Natural killer cell (primary cell): Measurements from ENCODE around the gene CEBPG. TPM values are rescaled to one million over a fixed set of nuclear protein-coding genes. Genes with fewer than 3 reads are reported as not detected.

Experiments used
- ATAC-seq, 3 donors: fragments of 150-1000 bp in 2 of 3; fragments of 200-7000 bp in 1 of 3; cut with Tn5 transposase; 1 replicate in 1 of 3; 2 replicates in 2 of 3; pipeline ENCODE4 v1.10.0; 2021; ENCODE audit warnings: mild to moderate bottlenecking in 2 of 3, moderate library complexity in 2 of 3
- DNase-seq, 2 donors: peaks; one replicate each; pipeline versions ENCODE4 v3.0.0 to v3.0.0-alpha.2; 2013 to 2021; ENCODE audit warnings: mixed read lengths in 1 of 2
- H3K27ac ChIP-seq: one replicate; pipeline ENCODE4 v1.5.1; 2013; ENCODE audit warnings: mild to moderate bottlenecking, low read length
- H3K27me3 ChIP-seq: one replicate; pipeline ENCODE4 v1.6.1; 2013; ENCODE audit warnings: low read length; ENCODE audit not compliant: control insufficient read depth, insufficient read depth
- H3K36me3 ChIP-seq: one replicate; pipeline ENCODE4 v1.6.1; 2013; ENCODE audit warnings: low read length; ENCODE audit not compliant: control insufficient read depth, insufficient read depth
- H3K4me1 ChIP-seq: one replicate; pipeline ENCODE4 v1.6.1; 2013; ENCODE audit warnings: low read length; ENCODE audit not compliant: control insufficient read depth, insufficient read depth
- H3K4me3 ChIP-seq: one replicate; pipeline ENCODE4 v1.5.1; 2013; ENCODE audit warnings: low read length
- H3K9me3 ChIP-seq: one replicate; pipeline ENCODE4 v1.6.1; 2013; ENCODE audit warnings: low read length; ENCODE audit not compliant: control insufficient read depth, insufficient read depth
- H3K27ac Mint-ChIP-seq, 2 donors: one replicate each; pipeline ENCODE4 v1.8.0; 2022; ENCODE audit warnings: mild to moderate bottlenecking in 2 of 2, mixed read lengths in 2 of 2, moderate library complexity in 1 of 2
- H3K27me3 Mint-ChIP-seq, 2 donors: one replicate each; pipeline ENCODE4 v1.8.0; 2022; ENCODE audit warnings: low read depth in 2 of 2, mixed read lengths in 2 of 2
- H3K36me3 Mint-ChIP-seq: one replicate; pipeline ENCODE4 v1.8.0; 2022; ENCODE audit warnings: mixed read lengths
- H3K4me1 Mint-ChIP-seq, 2 donors: one replicate each; pipeline ENCODE4 v1.8.0; 2022; ENCODE audit warnings: mixed read lengths in 2 of 2
- H3K4me3 Mint-ChIP-seq: one replicate; pipeline ENCODE4 v1.8.0; 2022; ENCODE audit warnings: mild to moderate bottlenecking, moderate library complexity, mixed read lengths
- H3K9me3 Mint-ChIP-seq, 2 donors: one replicate each; pipeline ENCODE4 v1.8.0; 2022; ENCODE audit warnings: mixed read lengths in 2 of 2
- WGBS: methylation state at CpG from one replicate; pipeline ENCODE4 v1.1.7; 2013; ENCODE audit warnings: missing lambda C conversion rate; ENCODE audit not compliant: insufficient coverage; 5-methylcytosine and 5-hydroxymethylcytosine counted together
- intact Hi-C: fragments of 100-400 bp; cut with micrococcal nuclease; formaldehyde crosslinking; loops from one replicate; pipeline ENCODE4 v1.14.2; 2022
- total RNA-seq, 4 donors: library from RNA; stranded (reverse); fragments of 120-200 nt in 1 of 4; gene quantifications; one replicate each; pipeline versions ENCODE4 v1.2.3 to v1.2.4, GENCODE V29; 2013 to 2022
- TF ChIP-seq, protein P1 (sequence below): fragments of 200-600 bp; IDR thresholded peaks from one replicate; pipeline ENCODE4 v1.8.0; 2022; ENCODE audit warnings: antibody characterized with exemption

CEBPG gene
- total RNA-seq, 3 donors from 2014 or later (not counting 1 experiment from before 2014, with no cell fraction given), result 22.3 to 28.1 (median 23.9) TPM

DNA sequence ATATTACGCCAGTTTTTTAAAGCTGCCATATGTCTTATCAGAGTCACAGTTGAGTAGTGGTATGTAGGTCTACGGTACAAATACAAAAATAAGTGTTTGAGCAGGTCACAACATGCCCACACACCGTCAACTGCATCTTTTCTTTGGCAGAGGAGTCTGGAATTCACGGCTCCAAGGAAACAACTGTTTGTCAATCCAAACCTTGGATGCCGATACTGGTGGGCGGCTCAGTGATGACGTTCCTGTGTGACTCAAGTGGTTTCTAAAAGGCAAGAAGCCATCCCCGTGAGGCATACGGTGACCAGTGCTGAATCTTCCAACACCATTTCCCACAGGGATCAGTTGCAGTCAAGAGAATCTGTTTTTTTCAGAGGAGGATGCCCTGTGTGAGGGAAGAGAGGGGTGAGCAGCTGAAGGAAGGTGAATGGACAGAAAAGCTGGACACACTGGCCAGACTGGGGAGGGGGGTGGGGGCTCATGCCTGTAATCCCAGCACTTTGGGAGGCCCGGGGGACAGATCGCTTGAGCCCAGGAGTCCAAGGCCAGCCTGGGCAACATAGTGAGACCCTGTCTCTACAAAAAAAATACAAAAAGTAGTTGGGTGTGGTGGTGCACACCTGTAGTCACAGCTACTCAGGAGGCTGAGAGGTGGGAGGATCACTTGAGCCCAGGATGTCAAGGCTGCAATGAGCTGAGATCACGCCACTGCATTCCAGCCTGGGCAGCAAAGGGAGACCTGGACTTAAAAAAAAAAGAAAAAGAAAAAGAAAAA is 22.8 kb upstream of the CEBPG start:
- Mint-ChIP-seq H3K36me3 (no peaks in the 10 kb centered on the region), H3K27me3 (peaks cover 7 to 13% of the 10 kb centered on the region in 2 donors), H3K4me1 (no peaks in the 10 kb centered on the region), H3K9me3 (peaks cover 0 to 2% of the 10 kb centered on the region in 2 donors), H3K27ac (no peak overlapping the region), H3K4me3 (no peak overlapping the region)
- intact Hi-C loops, result no loop called here
- H3K9me3 ChIP-seq, result no peaks in the 10 kb centered on the region
- DNase-seq (no peak), ATAC-seq (no peak)
- H3K27me3 ChIP-seq, result no peaks in the 10 kb centered on the region
- H3K27ac ChIP-seq, result no peak overlapping the region
- WGBS, result 89% methylated on average over 12 of the region's 12 CpGs
- H3K4me3 ChIP-seq, result no peak overlapping the region
- H3K36me3 ChIP-seq, result no peaks in the 10 kb centered on the region
- no peaks in the 10 kb centered on the region for H3K4me1 ChIP-seq
- TF ChIP-seq, protein P1, sequence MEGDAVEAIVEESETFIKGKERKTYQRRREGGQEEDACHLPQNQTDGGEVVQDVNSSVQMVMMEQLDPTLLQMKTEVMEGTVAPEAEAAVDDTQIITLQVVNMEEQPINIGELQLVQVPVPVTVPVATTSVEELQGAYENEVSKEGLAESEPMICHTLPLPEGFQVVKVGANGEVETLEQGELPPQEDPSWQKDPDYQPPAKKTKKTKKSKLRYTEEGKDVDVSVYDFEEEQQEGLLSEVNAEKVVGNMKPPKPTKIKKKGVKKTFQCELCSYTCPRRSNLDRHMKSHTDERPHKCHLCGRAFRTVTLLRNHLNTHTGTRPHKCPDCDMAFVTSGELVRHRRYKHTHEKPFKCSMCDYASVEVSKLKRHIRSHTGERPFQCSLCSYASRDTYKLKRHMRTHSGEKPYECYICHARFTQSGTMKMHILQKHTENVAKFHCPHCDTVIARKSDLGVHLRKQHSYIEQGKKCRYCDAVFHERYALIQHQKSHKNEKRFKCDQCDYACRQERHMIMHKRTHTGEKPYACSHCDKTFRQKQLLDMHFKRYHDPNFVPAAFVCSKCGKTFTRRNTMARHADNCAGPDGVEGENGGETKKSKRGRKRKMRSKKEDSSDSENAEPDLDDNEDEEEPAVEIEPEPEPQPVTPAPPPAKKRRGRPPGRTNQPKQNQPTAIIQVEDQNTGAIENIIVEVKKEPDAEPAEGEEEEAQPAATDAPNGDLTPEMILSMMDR, result no peak

DNA sequence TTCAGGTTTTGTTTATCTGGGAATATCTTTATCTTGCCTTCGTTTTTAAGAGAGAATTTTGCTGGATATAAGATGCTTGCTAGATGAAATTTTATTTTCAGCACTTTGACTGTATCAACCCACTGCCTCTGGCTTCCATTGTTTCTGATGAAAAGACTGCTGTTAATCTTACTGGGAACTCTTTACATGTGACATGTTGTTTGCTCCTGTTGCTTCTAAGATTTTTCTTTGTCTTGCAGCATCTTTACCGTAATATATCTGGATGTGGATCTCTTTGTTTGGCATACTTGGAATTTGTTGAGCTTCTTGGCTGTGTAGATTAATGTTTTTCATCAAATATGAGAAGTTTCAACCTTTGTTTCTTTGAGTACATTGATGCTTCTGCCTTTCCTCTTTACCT is 18.0 kb upstream of the CEBPG start:
- peaks cover 10 to 20% of the 10 kb centered on the region in 2 donors for H3K27me3 Mint-ChIP-seq
- no peaks in the 10 kb centered on the region for H3K4me1 Mint-ChIP-seq
- H3K36me3 ChIP-seq, result no peaks in the 10 kb centered on the region
- no peaks in the 10 kb centered on the region for H3K9me3 ChIP-seq
- intact Hi-C loops, result no loop called here
- H3K27ac Mint-ChIP-seq, result no peak overlapping the region
- DNase-seq (no peak), ATAC-seq (no peak)
- H3K4me1 ChIP-seq, result no peaks in the 10 kb centered on the region
- WGBS, result 70% methylated on average over 2 of the region's 2 CpGs
- no peak overlapping the region for H3K4me3 ChIP-seq
- H3K36me3 Mint-ChIP-seq, result peaks cover 7% of the 10 kb centered on the region
- TF ChIP-seq, protein P1, result no peak
- H3K9me3 Mint-ChIP-seq, result peaks cover 0 to 7% of the 10 kb centered on the region in 2 donors
- H3K4me3 Mint-ChIP-seq, result no peak overlapping the region
- H3K27ac ChIP-seq, result no peak overlapping the region
- no peaks in the 10 kb centered on the region for H3K27me3 ChIP-seq

DNA sequence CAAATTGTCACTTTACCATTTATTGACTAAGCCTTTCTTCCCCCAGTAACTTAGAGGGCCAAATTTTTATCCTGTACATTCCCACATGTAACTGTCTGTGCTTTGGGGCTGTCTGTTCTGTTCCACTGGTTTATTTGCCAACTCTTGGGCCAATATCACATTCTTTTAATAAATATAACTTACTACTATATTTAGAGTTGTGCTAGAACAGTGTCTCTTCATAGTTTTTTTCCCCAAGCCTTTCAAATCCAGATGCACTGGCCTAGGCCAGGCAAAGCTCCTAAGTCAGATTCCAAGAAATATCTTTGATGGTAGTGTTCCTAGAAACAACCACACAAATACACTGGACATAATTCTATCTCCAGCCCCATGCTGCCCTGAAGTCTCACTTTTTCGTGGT is 16.0 kb upstream of the CEBPG start:
- intact Hi-C loops, result no loop called here
- H3K4me1 Mint-ChIP-seq, result no peaks in the 10 kb centered on the region
- 65% methylated on average over 1 of the region's 1 CpG for WGBS
- DNase-seq (no peak), ATAC-seq (no peak)
- no peaks in the 10 kb centered on the region for H3K4me1 ChIP-seq
- no peaks in the 10 kb centered on the region for H3K9me3 ChIP-seq
- TF ChIP-seq, protein P1, result no peak
- no peaks in the 10 kb centered on the region for H3K36me3 ChIP-seq
- H3K27me3 ChIP-seq, result no peaks in the 10 kb centered on the region
- peaks cover 10 to 18% of the 10 kb centered on the region in 2 donors for H3K27me3 Mint-ChIP-seq
- H3K9me3 Mint-ChIP-seq, result peaks cover 0 to 7% of the 10 kb centered on the region in 2 donors
- H3K27ac Mint-ChIP-seq, result no peak overlapping the region
- no peak overlapping the region for H3K4me3 Mint-ChIP-seq
- no peak overlapping the region for H3K4me3 ChIP-seq
- H3K27ac ChIP-seq, result no peak overlapping the region
- H3K36me3 Mint-ChIP-seq, result peaks cover 7% of the 10 kb centered on the region

DNA sequence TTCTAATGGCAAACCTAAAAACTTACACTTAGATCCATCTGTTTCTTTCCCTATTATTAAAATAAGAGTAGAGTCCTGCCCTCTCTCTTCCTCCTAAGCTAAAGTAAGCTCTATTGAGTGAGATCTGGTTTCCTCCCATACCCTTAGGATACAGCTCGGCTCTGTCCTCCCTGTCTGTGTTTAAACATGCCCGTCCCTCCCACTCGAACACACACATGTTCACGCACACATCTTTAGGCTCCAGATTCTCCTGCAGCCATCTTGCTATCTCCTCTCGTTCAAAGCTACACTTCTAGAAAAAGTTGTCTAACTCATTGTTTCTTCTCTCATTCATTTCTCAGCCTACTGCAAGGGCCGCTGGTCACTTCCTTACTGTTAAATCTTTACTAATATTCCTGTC is 15.1 kb upstream of the CEBPG start:
- TF ChIP-seq, protein P1, result no peak
- Mint-ChIP-seq H3K27me3 (peaks cover 10 to 18% of the 10 kb centered on the region in 2 donors), H3K36me3 (peaks cover 7% of the 10 kb centered on the region), H3K4me3 (no peak overlapping the region), H3K27ac (no peak overlapping the region), H3K4me1 (no peaks in the 10 kb centered on the region), H3K9me3 (peaks cover 0 to 7% of the 10 kb centered on the region in 2 donors)
- Histone ChIP-seq H3K4me1 (no peaks in the 10 kb centered on the region), H3K36me3 (no peaks in the 10 kb centered on the region), H3K4me3 (no peak overlapping the region), H3K9me3 (no peaks in the 10 kb centered on the region), H3K27me3 (no peaks in the 10 kb centered on the region), H3K27ac (no peak overlapping the region)
- DNase-seq (no peak), ATAC-seq (no peak)
- intact Hi-C loops, result no loop called here
- 87% methylated on average over 6 of the region's 6 CpGs for WGBS
